GM19452 (cell line): ENCODE data around the gene PEPD.

Experiments used
- ATAC-seq: cut with Tn5 transposase; IDR thresholded peaks from one replicate; pipeline ENCODE4 v1.9.1; 2021; ENCODE audit not compliant: unreplicated experiment

Gene PEPD

DNA sequence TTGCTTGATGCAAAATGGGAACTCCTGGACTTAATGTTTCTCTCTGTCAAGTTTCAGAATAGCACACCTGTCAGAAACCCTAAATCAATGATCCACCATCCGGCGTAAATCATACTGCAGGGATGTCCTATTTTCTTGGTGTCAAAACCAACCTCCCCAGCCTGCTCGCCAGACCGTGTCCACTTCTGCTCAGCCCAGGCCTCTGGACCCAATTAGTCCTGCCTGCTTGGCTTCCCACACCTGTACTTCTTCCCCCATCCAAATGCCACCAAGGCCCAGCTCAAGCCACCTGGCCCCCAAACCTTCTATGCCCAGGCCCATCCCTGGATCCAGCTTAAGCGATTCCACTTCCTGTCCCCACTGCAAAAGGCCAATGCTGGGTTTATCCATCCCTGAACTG, 25.1 kb upstream of the PEPD start:
- no peak for ATAC-seq

DNA sequence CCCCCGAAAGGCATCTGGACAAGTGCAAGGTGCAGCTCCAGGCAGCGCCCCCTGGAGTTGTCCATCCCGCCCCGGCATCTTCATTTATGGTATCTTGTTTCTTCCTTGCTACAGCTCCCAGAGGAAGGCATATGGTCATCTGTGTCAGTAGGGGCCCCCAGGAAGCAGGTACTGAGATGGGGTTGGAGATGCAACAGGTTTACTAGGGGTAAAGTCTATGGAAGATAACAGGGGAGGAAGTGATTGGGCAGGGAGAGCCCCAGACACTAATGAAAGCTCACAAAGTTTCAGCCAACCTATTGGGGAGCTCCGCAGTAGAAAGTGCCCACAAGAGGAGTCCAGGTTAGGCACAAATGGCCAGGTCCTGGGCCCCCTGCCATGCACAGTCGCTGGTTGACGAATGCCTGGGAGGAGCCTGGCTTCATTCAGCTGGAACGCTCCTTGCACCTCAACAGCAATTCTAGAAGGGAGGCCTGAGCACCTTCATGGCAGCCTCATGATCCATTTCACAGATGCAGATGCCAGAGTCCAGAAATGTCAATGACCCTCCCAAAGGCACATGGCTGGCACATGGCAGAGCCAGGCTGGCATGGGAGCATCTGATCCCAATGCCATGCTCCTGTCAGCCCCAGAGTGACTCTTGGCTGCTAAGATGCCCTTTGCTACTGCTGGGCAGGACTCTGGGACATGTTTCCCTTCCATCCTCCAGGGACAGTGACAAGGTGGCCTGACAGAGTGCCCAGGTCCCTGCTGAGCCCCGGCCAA, 23.8 kb upstream of the PEPD start:
- no peak for ATAC-seq

- ATAC-seq: no peak
These were observed 13.6 kb upstream of the PEPD start for GRCh38 chr19:33535226-33535625.

DNA sequence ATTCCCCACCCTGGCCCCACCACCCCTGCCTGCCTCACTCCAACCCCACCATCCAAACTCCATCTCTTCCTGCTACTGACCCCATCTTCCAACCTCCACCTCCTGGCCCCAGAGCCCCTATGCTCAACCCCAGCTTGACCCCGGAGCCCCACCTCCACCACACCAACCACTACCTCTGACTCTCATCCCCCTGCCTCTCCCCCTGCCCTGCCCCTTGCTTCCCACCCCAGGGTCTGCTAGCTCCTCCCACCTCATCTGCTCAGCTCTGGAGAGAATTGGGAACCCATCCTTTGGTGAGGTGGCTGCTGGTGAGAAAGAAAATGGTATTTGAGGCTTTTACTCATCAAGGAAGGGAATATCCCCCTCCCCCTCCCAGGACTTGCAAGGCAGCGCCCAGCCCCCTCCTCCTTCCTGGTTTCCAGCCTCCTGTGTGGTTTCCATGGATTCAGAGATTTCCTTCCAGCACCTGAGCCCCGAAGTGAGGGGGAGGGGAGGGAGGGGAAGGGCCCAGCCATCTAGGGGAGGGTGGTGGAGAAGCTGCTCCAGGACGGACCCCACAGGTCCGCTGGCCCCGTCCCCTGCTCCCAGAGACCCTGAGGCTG, 11.4 kb upstream of the PEPD start:
- ATAC-seq: no peak

DNA sequence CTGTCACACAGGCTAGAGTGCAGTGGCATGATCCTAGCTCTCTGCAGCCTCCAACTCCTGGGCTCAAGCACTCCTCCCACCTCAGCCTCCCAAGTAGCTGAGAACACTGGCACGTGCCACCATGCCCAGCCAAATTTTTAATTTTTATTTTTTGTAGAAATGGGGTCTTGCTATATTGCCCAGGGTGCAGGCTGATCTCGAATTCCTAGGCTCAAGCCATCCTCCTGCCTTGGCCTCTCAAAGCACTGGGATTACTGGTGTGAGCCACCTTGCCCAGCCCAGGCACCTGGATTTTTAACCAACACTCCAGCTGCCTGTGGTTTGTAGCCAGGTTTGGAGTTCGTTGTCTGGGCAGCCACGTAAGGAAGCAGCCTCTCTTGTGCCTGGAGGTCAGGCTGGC, 9.3 kb upstream of the PEPD start:
- no peak for ATAC-seq

DNA sequence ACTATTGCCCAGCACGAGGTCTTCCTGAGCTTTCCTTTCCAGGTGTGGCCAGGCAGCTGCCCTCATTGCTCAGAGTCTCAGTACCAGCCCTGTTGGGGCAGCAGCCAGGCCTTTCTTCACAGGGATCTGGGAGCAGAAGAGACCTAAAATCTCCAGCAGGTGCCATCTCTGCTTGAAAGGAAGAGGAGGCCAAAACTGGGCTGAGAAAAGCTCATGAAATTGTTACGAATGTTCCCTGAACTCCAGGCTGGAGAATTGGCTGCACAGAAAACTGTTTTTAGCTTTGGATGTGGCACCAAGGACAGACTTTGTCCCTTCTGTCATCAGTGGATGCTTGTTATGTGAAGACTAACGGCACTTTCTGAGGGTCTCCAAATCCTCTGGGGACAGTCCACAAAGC, 8.7 kb upstream of the PEPD start:
- ATAC-seq: no peak

DNA sequence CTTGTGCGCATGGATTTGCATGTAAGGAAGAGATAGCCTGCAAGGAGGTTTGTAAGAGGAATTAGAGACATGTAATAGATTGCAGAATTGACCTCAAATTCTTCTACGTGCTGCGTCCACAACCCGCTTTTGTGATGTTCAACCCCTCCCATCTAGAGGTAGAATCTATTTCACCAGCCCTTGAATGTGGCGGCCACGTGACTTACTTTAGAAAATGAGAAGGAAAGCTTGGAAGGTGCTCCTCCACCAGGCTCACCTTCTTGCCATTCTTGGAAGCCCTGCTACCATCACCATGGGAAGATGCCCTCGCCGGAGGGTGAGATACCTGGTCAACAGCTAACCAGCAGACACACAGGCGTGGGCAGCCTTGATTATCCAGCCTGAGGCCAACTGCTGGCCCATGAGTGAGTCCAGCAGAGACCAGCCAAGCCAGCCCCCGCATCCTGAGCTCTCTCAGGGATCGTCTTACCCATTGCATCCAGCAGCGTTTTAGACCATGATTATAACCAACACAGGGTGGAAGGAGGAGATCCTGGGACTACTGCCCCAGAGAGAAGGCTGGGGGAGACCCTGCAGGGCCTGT, 7.6 kb upstream of the PEPD start:
- ATAC-seq: no peak

DNA sequence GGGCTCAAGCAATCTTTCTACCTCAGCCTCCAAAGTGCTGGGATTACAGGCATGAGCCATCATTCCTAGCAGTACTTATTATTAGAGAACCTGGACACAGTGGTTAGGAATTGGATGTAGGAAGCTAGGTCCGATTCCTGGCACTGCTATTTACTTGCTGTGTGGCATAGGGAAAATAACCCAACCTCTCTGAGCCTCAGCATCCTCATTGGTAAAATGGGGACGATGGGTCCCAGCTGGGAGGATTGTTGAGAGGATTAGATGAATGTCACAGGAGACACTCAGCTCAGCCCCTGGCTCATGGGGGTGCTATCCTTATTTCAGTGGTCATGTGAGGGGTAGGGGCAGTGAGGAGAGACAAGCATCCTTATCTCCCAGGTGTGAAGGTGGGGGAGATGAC, 6.8 kb upstream of the PEPD start:
- ATAC-seq: no peak

- no peak for ATAC-seq
These were observed 5.5 kb upstream of the PEPD start for GRCh38 chr19:33527125-33527524.

- no peak for ATAC-seq
These were observed 2.6 kb upstream of the PEPD start for GRCh38 chr19:33524024-33524664.

DNA sequence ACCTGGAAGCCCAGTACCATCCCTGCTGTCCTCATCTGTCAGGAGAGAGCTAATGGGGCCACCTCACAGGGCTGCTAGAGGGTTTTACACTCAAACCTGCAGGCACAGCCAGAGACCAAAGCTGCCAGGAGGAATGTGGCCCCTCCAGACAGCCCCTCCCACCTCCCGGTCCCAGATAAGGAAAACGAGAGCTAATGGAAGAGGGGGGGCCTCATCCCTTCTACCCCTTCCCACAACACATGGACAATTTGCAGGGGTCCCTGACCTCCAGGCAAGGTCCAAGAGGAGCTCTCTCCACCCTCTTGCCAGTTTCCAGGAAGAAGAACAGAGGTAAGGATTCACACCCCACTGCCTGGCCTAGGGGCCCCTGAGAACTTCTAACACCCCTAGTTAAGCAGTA, 1.6 kb upstream of the PEPD start:
- ATAC-seq: no peak

GRCh38 chr19:33522371-33522662, 726 bp upstream of the PEPD start:
- no peak for ATAC-seq

GRCh38 chr19:33520844-33521479, 629 bp downstream of the PEPD start:
- ATAC-seq: peak; percentile 8

DNA sequence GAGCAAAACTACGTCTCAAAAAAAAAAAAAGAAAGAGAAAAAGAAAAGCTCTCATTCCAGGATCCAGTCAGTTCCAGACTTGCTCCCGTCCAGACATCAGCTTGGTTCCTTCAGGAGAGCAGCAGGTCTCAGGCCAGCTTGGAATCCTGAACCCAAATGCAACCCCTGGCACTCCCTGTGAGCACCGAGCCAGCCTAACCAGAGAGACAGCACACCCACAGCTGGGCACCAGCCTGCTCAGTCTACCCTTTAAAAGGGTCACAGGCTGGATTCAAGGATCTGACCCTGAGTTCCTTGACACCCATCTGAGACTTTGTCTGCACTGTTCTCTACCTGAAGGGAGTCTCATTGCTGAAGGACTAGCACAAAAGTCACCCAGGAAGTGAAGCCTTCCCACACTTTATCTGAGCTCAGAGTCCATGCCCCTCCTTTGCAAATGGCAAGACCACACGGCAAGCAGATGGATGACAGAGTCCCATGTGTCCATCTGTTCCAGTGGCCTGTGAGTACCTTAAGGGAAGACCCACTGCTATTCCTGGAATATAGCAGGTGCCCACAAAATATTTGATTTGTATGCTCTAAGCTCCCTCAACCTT, 1.4 kb downstream of the PEPD start:
- no peak for ATAC-seq

DNA sequence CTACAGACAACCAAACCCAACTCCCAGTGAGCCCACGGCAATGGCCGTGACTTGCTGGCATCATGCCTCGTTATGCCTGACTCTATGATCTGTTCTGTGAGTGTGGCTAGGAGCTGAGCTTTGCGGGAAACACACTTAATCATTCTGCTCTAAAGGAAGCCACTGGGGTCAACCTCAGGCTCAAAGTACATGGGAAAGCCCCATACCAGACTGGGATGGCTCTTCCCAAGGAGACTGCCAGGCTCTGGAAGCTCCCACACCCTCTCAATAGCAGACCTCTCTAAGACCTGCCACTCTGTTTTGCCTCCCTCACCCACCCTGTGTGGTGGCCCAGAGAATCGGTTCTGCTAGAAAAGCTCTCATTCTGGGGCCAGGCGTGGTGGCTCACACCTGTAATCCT, 2.2 kb downstream of the PEPD start:
- ATAC-seq: no peak

- ATAC-seq: no peak
These were observed 3.0 kb downstream of the PEPD start for GRCh38 chr19:33518541-33518940.

DNA sequence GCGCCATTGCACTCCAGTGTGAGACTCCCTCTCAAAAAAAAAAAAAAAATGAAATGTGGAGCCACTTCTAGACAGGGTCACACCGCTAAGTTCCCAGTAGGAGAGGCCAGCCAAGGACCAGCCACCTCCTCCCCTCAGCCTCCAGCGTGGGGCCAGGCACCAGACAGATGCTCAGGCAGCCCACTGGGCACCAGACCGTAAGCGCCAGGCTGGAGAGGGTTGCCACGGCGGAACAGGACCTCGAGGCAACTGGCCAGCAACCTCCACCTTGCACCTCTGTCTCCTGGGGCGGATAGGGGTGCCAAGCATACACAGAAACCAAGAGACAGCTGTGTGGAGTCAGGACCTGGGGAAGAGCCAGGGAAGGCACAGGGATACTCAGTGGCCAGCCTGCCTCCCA, 3.7 kb downstream of the PEPD start:
- no peak for ATAC-seq

- ATAC-seq: no peak
These were observed 5.7 kb downstream of the PEPD start for GRCh38 chr19:33515921-33516320.

DNA sequence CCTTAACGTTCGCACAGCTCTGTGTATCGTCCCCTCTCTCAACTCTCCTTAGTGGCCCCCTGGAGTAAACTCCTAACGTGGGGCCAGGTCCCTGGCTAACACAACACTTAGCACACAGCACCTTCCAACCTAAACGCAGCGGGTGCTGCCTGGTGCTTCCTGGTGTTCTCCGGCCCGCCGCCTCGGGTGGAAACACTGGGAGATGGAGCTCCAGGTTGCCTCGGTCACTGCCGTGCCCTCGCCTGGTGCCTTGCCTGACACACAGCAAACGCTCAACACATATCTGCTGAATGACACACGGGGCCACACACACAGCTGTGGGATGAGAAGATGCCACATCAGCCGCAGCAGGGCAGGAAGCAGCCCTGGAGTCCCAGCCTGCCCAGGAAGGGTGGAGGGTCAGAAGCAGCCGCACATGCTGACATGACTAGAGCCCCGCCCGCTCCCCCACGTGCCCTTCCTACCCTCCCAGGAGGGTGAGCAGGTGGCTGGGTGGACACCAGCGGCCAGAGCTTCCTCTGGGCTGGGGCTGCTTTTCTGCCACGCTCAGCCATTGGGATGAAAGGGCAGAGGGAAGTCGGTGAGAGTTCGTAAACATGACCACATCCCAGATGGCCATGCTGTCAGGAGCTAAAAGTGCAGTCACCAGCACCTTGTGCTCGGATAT, 6.6 kb downstream of the PEPD start:
- no peak for ATAC-seq

DNA sequence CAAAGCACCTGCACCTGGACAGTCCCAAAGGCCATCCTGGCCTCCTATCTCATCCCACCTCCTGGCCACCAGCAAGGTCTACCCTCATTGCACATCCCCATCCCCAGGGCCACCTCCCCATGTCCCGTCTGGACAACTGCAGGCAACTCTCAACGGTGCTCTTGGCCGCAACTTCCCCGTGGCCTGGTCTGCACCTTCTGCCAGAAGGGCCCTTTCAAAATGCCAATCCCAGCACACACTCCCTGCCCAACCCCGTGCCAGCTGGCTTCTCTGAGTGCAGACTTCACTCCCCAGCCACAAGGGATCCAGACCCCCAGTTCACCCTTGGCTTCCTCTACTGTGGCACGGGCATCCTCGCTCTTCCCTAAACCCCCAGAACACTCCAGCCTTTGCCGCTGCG, 8.2 kb downstream of the PEPD start:
- no peak for ATAC-seq

DNA sequence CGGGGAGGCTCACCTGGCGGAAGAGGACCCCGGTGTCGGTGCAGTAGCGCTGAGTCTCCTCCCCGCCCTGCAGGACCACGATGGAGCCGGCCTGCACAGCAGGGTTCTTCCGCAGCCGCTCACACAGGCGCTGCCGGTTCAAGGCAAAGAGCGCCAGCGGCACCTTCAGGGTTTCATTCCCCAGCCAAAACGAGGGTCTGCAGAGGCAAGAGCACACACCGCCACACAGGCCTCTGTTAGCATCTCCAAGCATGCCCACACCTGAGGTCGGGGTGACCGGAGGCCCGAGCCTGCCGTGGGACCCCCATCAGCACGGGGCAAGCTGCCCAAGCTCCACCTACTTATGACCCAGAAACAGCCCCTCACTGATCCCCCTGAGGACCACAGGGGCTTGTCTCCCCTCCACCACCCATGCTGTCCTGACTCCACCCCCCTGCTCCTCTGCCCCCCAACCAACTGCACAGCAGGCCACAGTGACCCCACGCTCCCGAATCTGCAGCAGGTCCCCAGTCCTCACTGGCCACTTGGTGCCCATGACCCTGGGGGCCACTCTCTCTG, 8.9 kb downstream of the PEPD start:
- ATAC-seq: no peak
